Activated T-helper 17 cell treated with anti-CD3 and anti-CD28 coated beads, Interleukin-2, amount 50 U/mL, for 72 hours (primary cell): ENCODE data around the gene GLG1. TPM values are rescaled to one million over a fixed set of nuclear protein-coding genes. Genes with fewer than 3 reads are reported as not detected.
"Not testable (repeated sequence)": the region's sequence is repeated elsewhere in the genome, so short reads cannot be mapped to it uniquely, and the experiment has no call there.

Experiments used
- ATAC-seq: fragments of 150-1000 bp; cut with Tn5 transposase; replicated peaks from 2 replicates; pipeline ENCODE4 v1.10.0; 2021; ENCODE audit warnings: mild to moderate bottlenecking, moderate library complexity
- H3K27ac Mint-ChIP-seq: one replicate; pipeline ENCODE4 v1.8.0; 2022; ENCODE audit warnings: mixed read lengths
- H3K27me3 Mint-ChIP-seq: one replicate; pipeline ENCODE4 v1.8.0; 2022; ENCODE audit warnings: mixed read lengths
- H3K36me3 Mint-ChIP-seq: one replicate; pipeline ENCODE4 v1.8.0; 2022; ENCODE audit warnings: low read depth, mild to moderate bottlenecking, mixed read lengths
- H3K4me1 Mint-ChIP-seq: one replicate; pipeline ENCODE4 v1.8.0; 2022; ENCODE audit warnings: mixed read lengths
- H3K4me3 Mint-ChIP-seq: one replicate; pipeline ENCODE4 v1.8.0; 2022; ENCODE audit warnings: mild to moderate bottlenecking, mixed read lengths
- H3K9me3 Mint-ChIP-seq: one replicate; pipeline ENCODE4 v1.8.0; 2022; ENCODE audit warnings: mixed read lengths
- total RNA-seq, 2 donors: library from RNA; stranded (reverse); gene quantifications; one replicate each; pipeline ENCODE4 v1.2.3, GENCODE V29; 2022

Gene GLG1
- total RNA-seq, 2 donors from 2014 or later: 62.6 to 74.1 TPM

DNA sequence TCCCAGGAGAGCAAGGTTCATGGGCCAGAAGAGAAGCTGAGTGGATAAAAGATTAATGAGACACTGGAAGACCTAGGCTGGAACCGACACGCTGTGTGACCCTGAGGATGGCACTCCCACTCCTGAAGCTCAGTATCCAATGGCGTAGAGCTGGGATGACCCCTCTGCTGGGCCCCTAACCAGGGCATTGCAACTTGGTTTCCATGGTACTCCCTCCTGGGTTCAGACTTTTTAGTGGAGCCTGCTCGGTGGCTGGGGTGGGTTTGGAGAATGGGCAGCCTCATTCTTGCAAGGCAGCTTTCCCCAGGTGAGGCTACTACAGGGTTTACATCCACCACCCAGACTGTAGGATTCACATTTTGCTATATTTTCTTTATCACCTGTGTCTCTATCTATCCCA is 183.2 kb downstream of the GLG1 start:
- not testable (repeated sequence) for H3K4me3 Mint-ChIP-seq, H3K4me1 Mint-ChIP-seq, H3K36me3 Mint-ChIP-seq, ATAC-seq, H3K9me3 Mint-ChIP-seq, H3K27ac Mint-ChIP-seq, H3K27me3 Mint-ChIP-seq

DNA sequence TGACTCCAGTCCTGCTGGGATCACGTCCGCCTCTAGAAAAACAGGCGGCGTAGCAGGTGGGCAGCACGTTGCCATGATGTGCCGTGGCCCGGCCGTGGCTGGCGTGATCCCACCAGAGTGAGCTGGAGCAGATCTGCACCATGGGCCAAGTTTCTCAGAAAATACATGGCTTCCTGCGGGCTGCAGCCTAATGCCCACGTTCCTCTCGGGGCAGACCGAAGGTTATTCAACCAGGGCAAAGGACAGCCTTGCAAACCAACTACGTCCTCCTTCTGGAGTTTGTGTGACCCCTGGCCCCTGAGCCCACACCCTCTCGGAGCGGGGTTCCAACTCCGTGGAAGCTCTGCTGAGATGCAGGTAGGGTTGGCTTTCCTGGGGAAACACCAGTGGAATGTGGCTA is 184.8 kb downstream of the GLG1 start:
- H3K4me1 Mint-ChIP-seq, H3K36me3 Mint-ChIP-seq, H3K27me3 Mint-ChIP-seq, H3K4me3 Mint-ChIP-seq, ATAC-seq, H3K9me3 Mint-ChIP-seq, H3K27ac Mint-ChIP-seq: not testable (repeated sequence)

DNA sequence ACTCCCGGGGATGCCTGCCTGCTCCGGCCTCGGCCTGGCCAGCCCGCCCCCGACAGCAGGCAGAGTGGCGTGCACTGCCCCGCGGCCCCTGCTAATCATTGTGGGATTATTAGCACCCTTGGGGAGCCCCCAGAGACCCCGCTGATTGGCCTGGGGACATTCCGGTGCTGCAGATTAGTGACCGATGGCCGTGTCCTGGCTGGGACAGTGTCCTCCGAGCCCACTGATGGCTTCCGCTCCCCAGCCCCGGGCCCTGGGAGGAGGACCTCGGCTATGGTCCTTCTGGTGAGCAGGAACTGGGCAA is 185.5 kb downstream of the GLG1 start:
- H3K4me1 Mint-ChIP-seq, H3K36me3 Mint-ChIP-seq, ATAC-seq, H3K27me3 Mint-ChIP-seq, H3K27ac Mint-ChIP-seq, H3K4me3 Mint-ChIP-seq, H3K9me3 Mint-ChIP-seq: not testable (repeated sequence)

DNA sequence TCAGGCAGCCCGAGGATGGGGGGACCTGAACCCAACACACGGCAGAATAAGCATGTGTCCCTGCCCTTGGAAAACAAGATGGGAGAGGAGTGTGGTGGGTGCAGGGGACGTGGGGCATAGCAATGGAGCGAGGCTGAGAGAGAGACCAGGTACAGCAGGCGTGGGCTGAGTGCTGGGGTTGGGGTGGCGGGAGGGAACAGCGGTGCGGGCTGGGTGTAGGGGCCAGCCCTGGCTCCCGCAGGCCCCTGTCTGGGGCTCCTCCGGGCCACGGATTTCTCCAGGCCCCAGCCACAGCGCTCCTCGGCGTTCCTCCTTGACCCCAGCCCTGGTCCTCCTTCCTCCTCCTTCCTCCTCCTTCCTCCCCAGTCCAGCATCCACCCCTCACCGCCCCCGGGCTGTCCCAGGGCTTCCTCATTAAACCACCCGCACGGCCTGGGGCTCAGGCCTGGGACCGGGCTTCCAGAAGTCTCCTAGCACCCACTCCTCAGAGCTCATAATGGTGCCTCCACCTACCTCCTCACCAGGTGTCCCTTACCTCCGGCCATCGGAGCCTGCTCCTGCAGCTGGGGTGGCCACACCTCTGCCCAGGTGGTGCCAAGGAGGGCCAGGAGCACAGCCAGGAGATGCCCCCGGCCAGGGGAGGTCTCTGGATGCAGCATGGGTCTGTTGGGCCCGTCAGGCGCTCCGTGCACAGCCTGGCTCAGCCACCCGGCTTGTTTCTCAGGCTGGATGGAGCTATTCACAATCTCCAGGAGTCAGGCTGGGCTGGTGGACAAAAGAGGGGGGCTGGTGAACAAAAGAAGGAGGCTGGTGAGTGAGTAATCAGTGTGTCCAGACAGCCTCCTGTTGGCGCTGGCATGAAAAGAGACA is 186.1 kb downstream of the GLG1 start, which contains the start of gene CLEC18B:
TSS of gene CLEC18B (minus strand) at position 867 of the 870 bp plus-strand sequence. CDS start at position 659, 208 bp downstream.
- H3K9me3 Mint-ChIP-seq, H3K4me1 Mint-ChIP-seq, H3K4me3 Mint-ChIP-seq, H3K27me3 Mint-ChIP-seq, H3K27ac Mint-ChIP-seq, H3K36me3 Mint-ChIP-seq, ATAC-seq: not testable (repeated sequence)

DNA sequence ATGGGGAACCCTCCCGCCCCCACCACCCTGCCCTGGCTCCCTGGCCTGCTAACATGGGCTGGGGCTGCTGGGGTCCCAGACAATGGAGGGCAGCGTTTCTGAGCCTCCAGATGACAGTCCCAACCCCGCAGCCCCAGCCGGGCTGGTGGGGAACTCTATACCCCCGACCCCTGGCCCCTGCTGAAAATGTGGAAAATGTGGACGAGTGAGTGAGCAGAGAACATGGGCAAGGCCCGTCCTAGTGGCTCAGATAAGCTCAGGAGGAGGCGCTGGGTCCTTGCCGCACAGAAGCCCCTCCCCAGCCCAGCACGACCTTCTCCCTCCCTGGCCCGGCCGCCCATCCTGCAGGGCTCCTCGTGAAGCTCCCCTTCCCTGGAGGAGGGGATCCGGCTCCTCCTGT is 187.1 kb downstream of the GLG1 start:
- not testable (repeated sequence) for H3K4me3 Mint-ChIP-seq, ATAC-seq

DNA sequence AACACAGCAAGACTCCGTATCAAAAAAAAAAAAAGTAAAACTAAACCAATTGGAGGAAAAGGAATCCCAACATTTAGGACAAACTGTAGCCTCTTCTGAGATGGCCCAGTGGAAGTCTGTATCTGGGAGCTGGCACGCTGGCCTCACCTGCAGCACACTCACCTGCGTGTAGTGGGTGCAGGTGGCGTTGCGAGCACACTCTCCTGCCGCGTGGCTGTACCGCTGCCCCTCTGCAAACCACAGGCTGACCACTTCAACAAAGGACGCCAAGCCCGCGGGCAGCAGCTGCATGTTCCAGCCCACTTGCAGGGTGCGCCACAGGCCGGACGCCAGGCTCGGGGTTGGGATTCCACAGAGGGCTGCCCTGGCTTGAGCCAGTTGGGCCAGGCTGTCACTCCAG is 189.0 kb downstream of the GLG1 start:
- H3K4me1 Mint-ChIP-seq, H3K27me3 Mint-ChIP-seq, ATAC-seq, H3K4me3 Mint-ChIP-seq, H3K27ac Mint-ChIP-seq, H3K36me3 Mint-ChIP-seq, H3K9me3 Mint-ChIP-seq: not testable (repeated sequence)

More for the DNA sequence above, 187.1 kb downstream of the GLG1 start:
- not testable (repeated sequence) for H3K9me3 Mint-ChIP-seq, H3K4me1 Mint-ChIP-seq, H3K27ac Mint-ChIP-seq, H3K27me3 Mint-ChIP-seq, H3K36me3 Mint-ChIP-seq

DNA sequence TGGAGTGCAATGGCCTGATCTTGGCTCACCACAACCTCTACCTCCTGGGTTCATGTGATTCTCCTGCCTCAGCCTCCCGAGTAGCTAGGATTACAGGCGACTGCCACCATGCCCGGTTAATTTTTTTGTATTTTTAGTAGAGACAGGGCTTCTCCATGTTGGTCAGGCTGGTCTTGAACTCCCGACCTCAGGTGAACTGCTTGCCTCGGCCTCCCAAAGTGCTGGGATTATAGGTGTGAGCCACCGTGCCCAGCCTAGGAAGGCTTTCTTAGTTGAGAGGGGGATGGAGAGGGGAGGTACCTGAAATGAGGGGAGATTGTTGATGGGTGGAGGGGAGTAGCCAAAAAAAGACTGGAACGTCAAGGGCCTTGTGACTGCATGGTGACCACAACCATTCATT is 193.0 kb downstream of the GLG1 start:
- H3K4me3 Mint-ChIP-seq, H3K27ac Mint-ChIP-seq, H3K36me3 Mint-ChIP-seq, H3K4me1 Mint-ChIP-seq, ATAC-seq, H3K9me3 Mint-ChIP-seq, H3K27me3 Mint-ChIP-seq: not testable (repeated sequence)

DNA sequence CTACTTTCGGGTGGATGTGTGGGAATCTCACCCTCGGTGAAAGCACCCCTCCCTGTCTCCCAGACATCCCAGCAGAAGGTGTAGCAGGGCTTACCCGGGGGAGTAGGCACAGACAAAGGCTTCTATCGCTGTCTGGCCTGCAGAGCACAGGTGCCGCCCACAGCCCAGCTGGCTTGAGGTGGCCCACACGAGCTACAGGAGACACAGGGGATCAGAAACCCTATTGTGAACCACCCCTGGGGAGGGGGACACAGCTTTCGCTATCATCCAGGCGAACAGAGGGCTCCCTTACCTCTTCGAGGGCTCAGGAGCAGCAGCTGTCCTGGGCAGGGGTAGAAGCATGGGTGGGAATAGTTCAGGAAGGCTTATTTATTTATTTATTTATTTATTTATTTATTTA is 193.4 kb downstream of the GLG1 start:
- H3K9me3 Mint-ChIP-seq, H3K4me1 Mint-ChIP-seq, H3K4me3 Mint-ChIP-seq, H3K27me3 Mint-ChIP-seq, H3K27ac Mint-ChIP-seq, ATAC-seq, H3K36me3 Mint-ChIP-seq: not testable (repeated sequence)

DNA sequence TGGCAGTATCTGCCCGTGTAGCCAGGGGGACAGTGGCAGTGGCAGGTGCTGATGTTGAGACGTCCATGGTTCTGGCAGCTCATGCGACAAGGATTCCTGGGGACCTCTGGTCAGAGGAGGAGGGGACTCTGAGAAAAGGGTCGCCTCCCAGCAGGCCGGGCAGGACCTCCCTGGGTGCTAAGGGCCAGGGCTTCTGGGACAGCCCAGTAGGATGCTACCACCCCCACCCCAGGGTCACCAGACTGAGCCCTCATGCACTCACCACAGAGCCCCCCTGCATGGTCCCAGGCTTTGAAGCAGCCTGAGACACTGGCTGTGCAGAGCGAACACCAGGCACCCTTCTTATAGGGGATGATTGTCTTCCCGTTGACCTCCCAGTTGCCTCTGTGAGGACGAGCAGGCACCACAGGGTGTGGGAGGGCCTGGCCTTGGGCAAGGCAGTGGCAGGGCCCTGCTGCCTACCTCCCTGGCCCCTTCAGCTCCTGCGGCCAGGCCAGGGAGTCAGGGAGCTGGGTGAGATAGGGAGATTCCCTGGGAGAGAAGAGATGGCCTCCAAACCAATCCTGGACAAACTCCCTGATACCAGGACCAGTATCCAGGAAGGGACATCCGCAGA is 194.0 kb downstream of the GLG1 start:
- H3K4me3 Mint-ChIP-seq, H3K4me1 Mint-ChIP-seq, H3K36me3 Mint-ChIP-seq, H3K9me3 Mint-ChIP-seq, H3K27ac Mint-ChIP-seq, H3K27me3 Mint-ChIP-seq, ATAC-seq: not testable (repeated sequence)

DNA sequence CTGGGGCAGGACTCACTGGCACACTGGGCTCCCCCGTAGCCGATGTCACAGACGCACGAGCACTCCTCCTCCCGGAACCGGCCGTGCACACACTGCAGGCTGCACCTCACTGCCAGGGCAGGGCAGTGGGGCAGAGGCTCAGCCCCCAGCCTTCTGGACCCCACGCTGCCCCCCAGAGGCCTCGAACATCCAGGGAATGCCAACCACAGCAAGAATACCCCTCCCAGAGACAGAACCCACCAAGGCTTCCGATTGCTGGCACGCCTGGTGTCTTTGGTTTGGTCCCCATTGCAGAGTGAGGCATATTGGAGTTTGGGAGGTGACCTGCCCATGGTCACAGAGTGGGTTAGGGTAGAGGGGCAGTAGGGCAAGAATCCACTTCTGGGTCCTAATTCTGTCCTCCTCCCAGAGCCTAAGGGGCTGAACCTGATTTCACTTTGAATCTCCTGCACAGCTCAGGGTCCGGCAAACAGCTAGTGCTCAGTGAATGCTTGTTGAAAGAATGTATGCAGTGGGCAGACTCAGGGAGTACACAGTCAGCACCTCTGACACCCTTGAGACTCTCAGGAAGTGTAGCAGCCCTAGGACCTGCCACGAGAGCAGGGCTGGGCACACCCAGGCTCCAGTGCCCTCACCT is 194.7 kb downstream of the GLG1 start:
- not testable (repeated sequence) for H3K9me3 Mint-ChIP-seq, H3K27me3 Mint-ChIP-seq, H3K36me3 Mint-ChIP-seq, H3K27ac Mint-ChIP-seq, H3K4me3 Mint-ChIP-seq, H3K4me1 Mint-ChIP-seq
- ATAC-seq: peak; percentile 6

DNA sequence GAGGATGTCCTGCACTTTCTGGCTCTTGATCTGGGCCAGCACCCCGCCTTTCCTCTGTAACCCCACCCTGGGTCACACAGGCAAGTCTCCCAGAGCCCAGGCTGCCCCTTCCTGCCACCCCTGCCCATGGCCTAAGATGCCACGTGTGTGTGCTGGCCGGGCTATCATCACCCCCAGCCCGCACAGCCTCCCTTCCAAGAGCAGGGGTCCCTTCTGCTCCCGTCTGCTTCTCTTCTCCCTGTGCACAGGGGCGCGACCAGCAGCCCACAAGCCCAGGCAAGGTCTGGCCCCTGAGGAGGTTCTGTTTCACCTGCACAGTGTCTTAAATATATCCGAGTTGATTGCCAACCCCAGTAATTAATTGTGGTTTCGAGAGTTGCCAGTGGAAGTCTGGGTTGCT is 195.9 kb downstream of the GLG1 start:
- H3K9me3 Mint-ChIP-seq, H3K4me3 Mint-ChIP-seq, H3K36me3 Mint-ChIP-seq, ATAC-seq, H3K4me1 Mint-ChIP-seq, H3K27ac Mint-ChIP-seq, H3K27me3 Mint-ChIP-seq: not testable (repeated sequence)

DNA sequence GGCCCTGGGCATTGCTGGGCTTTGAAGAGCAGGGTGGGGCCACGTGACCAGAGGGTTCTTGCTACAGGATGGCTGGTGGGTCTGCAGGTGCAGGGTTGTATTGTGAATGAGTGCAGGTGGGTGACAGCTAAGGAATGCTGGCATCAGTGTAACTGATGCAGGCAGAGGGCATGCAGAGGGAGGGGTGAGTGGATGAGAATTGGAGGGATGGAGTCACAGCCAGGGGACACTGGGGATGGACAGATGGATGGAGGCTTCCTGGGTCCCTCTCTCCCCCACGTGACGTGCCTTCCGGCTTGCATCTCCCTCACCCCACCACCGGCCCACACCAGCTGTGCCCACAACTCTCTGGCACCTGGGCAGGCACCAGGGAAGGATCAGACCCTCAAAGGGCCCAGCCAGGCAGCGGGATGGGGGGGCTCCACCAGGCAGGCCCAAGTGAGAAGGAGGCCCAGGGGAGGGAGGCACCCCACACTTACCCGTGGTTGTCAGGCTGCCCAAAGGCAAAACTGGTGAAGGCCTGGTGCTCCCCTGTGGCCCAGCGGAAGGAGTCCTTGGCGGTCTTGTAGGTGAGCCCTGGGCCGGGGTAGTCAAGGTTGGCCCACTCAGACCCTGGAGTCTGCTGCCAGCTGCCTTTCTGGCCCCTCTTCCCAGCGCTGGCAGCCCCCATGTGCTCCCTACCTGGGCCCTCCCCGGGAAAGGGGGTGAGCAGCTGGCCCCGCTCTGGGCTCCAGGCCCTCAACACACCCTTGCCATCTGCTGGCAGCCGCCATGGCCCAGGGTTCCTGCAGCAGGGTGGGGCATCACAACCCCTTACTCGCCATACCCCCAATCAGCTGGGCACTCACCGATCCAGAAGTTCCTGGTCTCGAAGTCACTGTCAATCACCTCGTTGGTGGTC is 196.6 kb downstream of the GLG1 start:
- H3K27me3 Mint-ChIP-seq, ATAC-seq, H3K4me1 Mint-ChIP-seq, H3K4me3 Mint-ChIP-seq, H3K36me3 Mint-ChIP-seq, H3K9me3 Mint-ChIP-seq, H3K27ac Mint-ChIP-seq: not testable (repeated sequence)

DNA sequence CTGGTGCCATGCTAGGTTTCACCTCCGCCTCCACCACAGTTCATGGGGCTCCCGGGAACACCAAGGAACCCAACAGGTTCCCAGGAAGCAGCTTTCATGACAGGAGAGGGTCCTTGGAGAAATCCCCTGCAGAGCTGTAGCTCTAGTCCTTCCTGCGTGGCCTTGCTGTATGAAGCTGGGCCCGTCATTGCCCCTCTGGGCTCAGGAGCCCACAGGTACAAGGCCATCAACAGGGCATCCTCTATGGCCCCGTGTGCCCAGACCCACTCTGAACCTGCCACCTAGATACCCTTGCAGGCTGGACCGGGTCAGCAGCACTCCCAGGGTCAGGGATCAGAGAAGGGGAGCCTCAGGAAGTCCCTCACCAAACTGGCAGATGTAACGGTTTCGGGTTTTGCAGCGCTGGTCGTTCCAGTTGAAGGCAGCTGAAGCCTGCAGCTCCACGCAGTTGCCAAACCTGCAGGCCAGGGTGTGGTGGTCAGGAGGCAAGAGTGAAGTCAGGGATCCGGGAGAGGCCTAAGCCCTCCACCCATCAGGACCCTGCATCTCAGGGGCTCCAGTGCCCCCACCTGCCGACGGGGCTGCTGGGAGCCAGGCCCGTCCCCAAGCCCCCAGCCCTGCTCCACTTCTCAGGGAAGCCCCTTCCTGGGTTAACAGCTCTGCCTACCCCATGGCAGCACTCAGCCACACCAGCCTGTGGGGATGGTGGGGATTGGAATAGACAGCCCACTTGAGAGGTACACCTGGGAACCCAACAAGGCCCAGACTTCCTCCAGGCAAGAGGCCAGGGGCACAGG is 197.5 kb downstream of the GLG1 start:
- not testable (repeated sequence) for H3K4me3 Mint-ChIP-seq, H3K4me1 Mint-ChIP-seq, H3K36me3 Mint-ChIP-seq, H3K27me3 Mint-ChIP-seq, ATAC-seq, H3K27ac Mint-ChIP-seq, H3K9me3 Mint-ChIP-seq

DNA sequence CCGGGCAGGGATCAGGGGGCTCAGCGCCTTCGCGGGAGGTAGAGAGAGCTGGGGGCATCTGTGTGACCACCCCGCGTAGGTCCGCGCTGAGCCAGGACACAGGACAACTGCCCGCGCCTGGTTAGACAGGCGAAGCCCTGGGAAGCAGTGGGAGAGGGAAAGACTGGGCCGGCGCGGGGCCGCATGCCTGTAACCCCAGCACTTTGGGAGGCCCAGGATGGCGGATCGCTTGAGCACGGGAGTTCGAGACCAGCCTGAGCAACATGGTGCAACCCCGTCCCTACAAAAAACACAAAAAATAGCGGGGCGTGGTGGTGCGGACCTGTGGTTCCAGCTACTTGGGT is 199.6 kb downstream of the GLG1 start:
- H3K27ac Mint-ChIP-seq, H3K27me3 Mint-ChIP-seq, H3K9me3 Mint-ChIP-seq, ATAC-seq, H3K36me3 Mint-ChIP-seq, H3K4me1 Mint-ChIP-seq, H3K4me3 Mint-ChIP-seq: not testable (repeated sequence)
